A549 (cell line): ENCODE measurements around the gene CLCC1.

Source experiments
- EP300 ChIP-seq, 2 experiments: fragments of >200 bp; sonication (Bioruptor Twin); formaldehyde crosslinking; IDR thresholded peaks; 2 replicates in 1 of 2; 3 replicates in 1 of 2; pipeline ENCODE4 v1.6.1; 2016 to 2017
- FOSL2 ChIP-seq, 2 experiments: fragments of 450-650 bp in 1 of 2; fragments of >200 bp in 1 of 2; sonication (Bioruptor Twin) in 1 of 2; formaldehyde crosslinking; IDR thresholded peaks; 2 replicates each; pipeline versions ENCODE4 v1.5.0 to v1.6.1; 2016 to 2020; ENCODE audit warnings: mild to moderate bottlenecking in 1 of 2, moderate library complexity in 1 of 2
- HDAC2 ChIP-seq: fragments of 200-600 bp; sonication (generic); IDR thresholded peaks from 2 replicates; pipeline ENCODE4 v1.6.1; 2016
- JUN ChIP-seq, 2 experiments: fragments of >200 bp; sonication (Bioruptor Twin); formaldehyde crosslinking; IDR thresholded peaks; 2 replicates in 1 of 2; 3 replicates in 1 of 2; pipeline ENCODE4 v1.6.1; 2016 to 2017
- KDM5A ChIP-seq: fragments of 200-600 bp; sonication (generic); IDR thresholded peaks from 2 replicates; pipeline ENCODE4 v1.6.1; 2016; ENCODE audit warnings: antibody characterized with exemption, mild to moderate bottlenecking
- MAZ ChIP-seq: fragments of 150-350 bp; IDR thresholded peaks from 2 replicates; pipeline ENCODE4 v1.6.1; 2014; ENCODE audit warnings: antibody characterized with exemption, low read depth, low read length, borderline replicate concordance
- MYC ChIP-seq: IDR thresholded peaks from 2 replicates; pipeline ENCODE4 v1.6.1; 2012; ENCODE audit warnings: mild to moderate bottlenecking, inconsistent platforms, low read length, improper control_type of control experiment, borderline replicate concordance
- POLR2A ChIP-seq: IDR thresholded peaks from 2 replicates; pipeline ENCODE4 v1.6.1; 2012; ENCODE audit warnings: mild to moderate bottlenecking, low read length
- RFX5 ChIP-seq: fragments of 450-650 bp; IDR thresholded peaks from 2 replicates; pipeline ENCODE4 v1.7.1; 2014; ENCODE audit warnings: antibody characterized with exemption, mild to moderate bottlenecking, moderate library complexity
- TF ChIP-seq, protein P1 (sequence below): fragments of >200 bp; sonication (Bioruptor Twin); formaldehyde crosslinking; IDR thresholded peaks from 3 replicates; pipeline ENCODE4 v1.5.1; 2016
- TF ChIP-seq, protein P2 (sequence below): fragments of 200-600 bp; sonication (generic); IDR thresholded peaks from 2 replicates; pipeline ENCODE4 v1.6.1; 2016; ENCODE audit warnings: antibody characterized with exemption, mild to moderate bottlenecking, moderate library complexity
- TF ChIP-seq, protein P3 (sequence below): fragments of 150-350 bp; IDR thresholded peaks from 2 replicates; pipeline ENCODE4 v1.6.1; 2014; ENCODE audit warnings: low read depth, mild to moderate bottlenecking, low read length
- TF ChIP-seq, protein P4 (sequence below): fragments of 450-650 bp; IDR thresholded peaks from 2 replicates; pipeline ENCODE4 v1.6.1; 2014; ENCODE audit warnings: antibody characterized with exemption
- TF ChIP-seq, protein P5 (sequence below): fragments of >200 bp; sonication (Bioruptor Twin); formaldehyde crosslinking; IDR thresholded peaks from 3 replicates; pipeline ENCODE4 v1.6.1; 2016

DNA sequence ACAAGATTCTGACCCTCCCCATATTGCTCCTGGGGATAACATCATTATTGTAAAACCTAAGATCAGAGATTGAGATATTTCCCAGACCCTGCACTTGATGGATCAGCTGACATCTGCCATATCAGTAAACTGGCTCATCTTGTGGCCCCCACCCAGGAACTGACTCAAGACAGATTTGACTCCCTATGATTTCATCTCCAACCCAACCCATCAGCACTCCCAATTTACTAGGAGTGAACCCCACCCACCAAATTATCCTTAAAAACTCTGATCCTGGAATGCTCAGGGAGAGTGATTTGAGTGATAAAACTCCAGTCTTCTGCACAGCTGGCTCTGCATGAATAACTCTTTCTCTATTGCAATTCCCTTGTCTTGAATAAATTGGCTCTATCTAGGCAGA lies 6.1 kb upstream of the CLCC1 start:
- TF ChIP-seq, protein P1, sequence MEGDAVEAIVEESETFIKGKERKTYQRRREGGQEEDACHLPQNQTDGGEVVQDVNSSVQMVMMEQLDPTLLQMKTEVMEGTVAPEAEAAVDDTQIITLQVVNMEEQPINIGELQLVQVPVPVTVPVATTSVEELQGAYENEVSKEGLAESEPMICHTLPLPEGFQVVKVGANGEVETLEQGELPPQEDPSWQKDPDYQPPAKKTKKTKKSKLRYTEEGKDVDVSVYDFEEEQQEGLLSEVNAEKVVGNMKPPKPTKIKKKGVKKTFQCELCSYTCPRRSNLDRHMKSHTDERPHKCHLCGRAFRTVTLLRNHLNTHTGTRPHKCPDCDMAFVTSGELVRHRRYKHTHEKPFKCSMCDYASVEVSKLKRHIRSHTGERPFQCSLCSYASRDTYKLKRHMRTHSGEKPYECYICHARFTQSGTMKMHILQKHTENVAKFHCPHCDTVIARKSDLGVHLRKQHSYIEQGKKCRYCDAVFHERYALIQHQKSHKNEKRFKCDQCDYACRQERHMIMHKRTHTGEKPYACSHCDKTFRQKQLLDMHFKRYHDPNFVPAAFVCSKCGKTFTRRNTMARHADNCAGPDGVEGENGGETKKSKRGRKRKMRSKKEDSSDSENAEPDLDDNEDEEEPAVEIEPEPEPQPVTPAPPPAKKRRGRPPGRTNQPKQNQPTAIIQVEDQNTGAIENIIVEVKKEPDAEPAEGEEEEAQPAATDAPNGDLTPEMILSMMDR, result no peak
- TF ChIP-seq, protein P2, sequence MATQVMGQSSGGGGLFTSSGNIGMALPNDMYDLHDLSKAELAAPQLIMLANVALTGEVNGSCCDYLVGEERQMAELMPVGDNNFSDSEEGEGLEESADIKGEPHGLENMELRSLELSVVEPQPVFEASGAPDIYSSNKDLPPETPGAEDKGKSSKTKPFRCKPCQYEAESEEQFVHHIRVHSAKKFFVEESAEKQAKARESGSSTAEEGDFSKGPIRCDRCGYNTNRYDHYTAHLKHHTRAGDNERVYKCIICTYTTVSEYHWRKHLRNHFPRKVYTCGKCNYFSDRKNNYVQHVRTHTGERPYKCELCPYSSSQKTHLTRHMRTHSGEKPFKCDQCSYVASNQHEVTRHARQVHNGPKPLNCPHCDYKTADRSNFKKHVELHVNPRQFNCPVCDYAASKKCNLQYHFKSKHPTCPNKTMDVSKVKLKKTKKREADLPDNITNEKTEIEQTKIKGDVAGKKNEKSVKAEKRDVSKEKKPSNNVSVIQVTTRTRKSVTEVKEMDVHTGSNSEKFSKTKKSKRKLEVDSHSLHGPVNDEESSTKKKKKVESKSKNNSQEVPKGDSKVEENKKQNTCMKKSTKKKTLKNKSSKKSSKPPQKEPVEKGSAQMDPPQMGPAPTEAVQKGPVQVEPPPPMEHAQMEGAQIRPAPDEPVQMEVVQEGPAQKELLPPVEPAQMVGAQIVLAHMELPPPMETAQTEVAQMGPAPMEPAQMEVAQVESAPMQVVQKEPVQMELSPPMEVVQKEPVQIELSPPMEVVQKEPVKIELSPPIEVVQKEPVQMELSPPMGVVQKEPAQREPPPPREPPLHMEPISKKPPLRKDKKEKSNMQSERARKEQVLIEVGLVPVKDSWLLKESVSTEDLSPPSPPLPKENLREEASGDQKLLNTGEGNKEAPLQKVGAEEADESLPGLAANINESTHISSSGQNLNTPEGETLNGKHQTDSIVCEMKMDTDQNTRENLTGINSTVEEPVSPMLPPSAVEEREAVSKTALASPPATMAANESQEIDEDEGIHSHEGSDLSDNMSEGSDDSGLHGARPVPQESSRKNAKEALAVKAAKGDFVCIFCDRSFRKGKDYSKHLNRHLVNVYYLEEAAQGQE, result no peak
- TF ChIP-seq MYC (no peak), POLR2A (no peak), RFX5 (no peak), KDM5A (no peak), HDAC2 (no peak), FOSL2 (IDR thresholded peaks at IDR 0.05) (no peak), FOSL2 (CRISPR knock-in tag; IDR thresholded peaks at IDR 0.05) (no peak), EP300 (IDR thresholded peaks at IDR 0.05) (no peak), MAZ (no peak), JUN (IDR thresholded peaks at IDR 0.05) (no peak)
- TF ChIP-seq, protein P3, sequence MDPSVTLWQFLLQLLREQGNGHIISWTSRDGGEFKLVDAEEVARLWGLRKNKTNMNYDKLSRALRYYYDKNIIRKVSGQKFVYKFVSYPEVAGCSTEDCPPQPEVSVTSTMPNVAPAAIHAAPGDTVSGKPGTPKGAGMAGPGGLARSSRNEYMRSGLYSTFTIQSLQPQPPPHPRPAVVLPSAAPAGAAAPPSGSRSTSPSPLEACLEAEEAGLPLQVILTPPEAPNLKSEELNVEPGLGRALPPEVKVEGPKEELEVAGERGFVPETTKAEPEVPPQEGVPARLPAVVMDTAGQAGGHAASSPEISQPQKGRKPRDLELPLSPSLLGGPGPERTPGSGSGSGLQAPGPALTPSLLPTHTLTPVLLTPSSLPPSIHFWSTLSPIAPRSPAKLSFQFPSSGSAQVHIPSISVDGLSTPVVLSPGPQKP, result no peak
- TF ChIP-seq, protein P4, sequence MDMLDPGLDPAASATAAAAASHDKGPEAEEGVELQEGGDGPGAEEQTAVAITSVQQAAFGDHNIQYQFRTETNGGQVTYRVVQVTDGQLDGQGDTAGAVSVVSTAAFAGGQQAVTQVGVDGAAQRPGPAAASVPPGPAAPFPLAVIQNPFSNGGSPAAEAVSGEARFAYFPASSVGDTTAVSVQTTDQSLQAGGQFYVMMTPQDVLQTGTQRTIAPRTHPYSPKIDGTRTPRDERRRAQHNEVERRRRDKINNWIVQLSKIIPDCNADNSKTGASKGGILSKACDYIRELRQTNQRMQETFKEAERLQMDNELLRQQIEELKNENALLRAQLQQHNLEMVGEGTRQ, result no peak
- TF ChIP-seq, protein P5, sequence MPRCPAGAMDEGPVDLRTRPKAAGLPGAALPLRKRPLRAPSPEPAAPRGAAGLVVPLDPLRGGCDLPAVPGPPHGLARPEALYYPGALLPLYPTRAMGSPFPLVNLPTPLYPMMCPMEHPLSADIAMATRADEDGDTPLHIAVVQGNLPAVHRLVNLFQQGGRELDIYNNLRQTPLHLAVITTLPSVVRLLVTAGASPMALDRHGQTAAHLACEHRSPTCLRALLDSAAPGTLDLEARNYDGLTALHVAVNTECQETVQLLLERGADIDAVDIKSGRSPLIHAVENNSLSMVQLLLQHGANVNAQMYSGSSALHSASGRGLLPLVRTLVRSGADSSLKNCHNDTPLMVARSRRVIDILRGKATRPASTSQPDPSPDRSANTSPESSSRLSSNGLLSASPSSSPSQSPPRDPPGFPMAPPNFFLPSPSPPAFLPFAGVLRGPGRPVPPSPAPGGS, result no peak
